RWPE2 (cell line): ENCODE measurements around the gene GRIN3B.

ENCODE experiments used
- ATAC-seq: fragments of 200-7000 bp; cut with Tn5 transposase; 3 replicates; pipeline ENCODE4 v1.9.1; 2021; ENCODE audit warnings: low read depth
- DNase-seq: peaks from one replicate; pipeline ENCODE4 v3.0.0-alpha.2; 2020; ENCODE audit warnings: low spot score
- H3K27ac ChIP-seq: fragments of 450-650 bp; 2 replicates; pipeline ENCODE4 v1.5.1; 2017; ENCODE audit warnings: mild to moderate bottlenecking; ENCODE audit not compliant: poor library complexity, severe bottlenecking
- H3K27me3 ChIP-seq: fragments of 250-450 bp; sonication (Bioruptor Pico); 2 replicates; pipeline ENCODE4 v1.5.1; 2021; ENCODE audit warnings: mild to moderate bottlenecking, moderate library complexity; ENCODE audit not compliant: insufficient read depth, poor library complexity, severe bottlenecking
- H3K36me3 ChIP-seq: fragments of 250-450 bp; sonication (Bioruptor Pico); 2 replicates; pipeline ENCODE4 v1.5.1; 2020; ENCODE audit warnings: low read depth, mild to moderate bottlenecking, moderate library complexity
- H3K4me1 ChIP-seq: fragments of 250-450 bp; sonication (Bioruptor Pico); 2 replicates; pipeline ENCODE4 v1.5.1; 2021; ENCODE audit warnings: mild to moderate bottlenecking, moderate library complexity; ENCODE audit not compliant: insufficient read depth, poor library complexity, severe bottlenecking
- H3K4me3 ChIP-seq: fragments of 250-450 bp; sonication (Bioruptor Pico); 2 replicates; pipeline ENCODE4 v1.5.1; 2021; ENCODE audit warnings: mild to moderate bottlenecking, moderate library complexity; ENCODE audit not compliant: severe bottlenecking
- H3K9me3 ChIP-seq: fragments of 250-450 bp; sonication (Bioruptor Pico); 2 replicates; pipeline ENCODE4 v1.5.1; 2021; ENCODE audit warnings: mild to moderate bottlenecking, moderate library complexity; ENCODE audit not compliant: severe bottlenecking
- TF ChIP-seq, protein P1 (sequence below): fragments of 450-650 bp; IDR thresholded peaks from one replicate; pipeline ENCODE4 v1.5.1; 2017; ENCODE audit warnings: mild to moderate bottlenecking, moderate library complexity; ENCODE audit not compliant: poor library complexity, severe bottlenecking

GRIN3B gene

DNA sequence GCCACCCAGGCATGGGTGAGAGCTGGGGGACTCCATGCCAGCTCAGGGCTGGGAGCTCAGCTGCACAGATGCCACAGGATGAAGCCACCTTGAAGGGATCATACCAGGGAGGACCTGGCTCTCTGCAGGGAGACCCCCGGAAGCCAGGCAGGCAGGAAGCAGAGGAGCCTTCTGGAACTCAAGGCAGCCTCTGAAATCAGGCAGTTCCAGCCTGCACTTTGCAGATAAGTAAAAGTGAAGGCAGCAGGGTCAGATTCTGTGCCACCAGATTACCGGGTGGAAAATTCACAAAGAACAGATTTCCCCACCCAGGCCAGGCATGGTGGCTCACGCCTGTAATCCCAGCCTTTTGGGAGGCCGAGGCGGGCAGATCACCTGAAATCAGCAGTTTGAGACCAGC is 18.2 kb downstream of the GRIN3B start:
- Histone ChIP-seq H3K4me3 (no peak overlapping the region), H3K9me3 (no peaks in the 10 kb centered on the region), H3K4me1 (peaks cover 23% of the 10 kb centered on the region), H3K36me3 (peaks cover 14% of the 10 kb centered on the region), H3K27ac (peak overlapping the region; percentile 84), H3K27me3 (no peaks in the 10 kb centered on the region)
- DNase-seq (no peak), ATAC-seq (no peak)
- TF ChIP-seq, protein P1, sequence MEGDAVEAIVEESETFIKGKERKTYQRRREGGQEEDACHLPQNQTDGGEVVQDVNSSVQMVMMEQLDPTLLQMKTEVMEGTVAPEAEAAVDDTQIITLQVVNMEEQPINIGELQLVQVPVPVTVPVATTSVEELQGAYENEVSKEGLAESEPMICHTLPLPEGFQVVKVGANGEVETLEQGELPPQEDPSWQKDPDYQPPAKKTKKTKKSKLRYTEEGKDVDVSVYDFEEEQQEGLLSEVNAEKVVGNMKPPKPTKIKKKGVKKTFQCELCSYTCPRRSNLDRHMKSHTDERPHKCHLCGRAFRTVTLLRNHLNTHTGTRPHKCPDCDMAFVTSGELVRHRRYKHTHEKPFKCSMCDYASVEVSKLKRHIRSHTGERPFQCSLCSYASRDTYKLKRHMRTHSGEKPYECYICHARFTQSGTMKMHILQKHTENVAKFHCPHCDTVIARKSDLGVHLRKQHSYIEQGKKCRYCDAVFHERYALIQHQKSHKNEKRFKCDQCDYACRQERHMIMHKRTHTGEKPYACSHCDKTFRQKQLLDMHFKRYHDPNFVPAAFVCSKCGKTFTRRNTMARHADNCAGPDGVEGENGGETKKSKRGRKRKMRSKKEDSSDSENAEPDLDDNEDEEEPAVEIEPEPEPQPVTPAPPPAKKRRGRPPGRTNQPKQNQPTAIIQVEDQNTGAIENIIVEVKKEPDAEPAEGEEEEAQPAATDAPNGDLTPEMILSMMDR: no peak

DNA sequence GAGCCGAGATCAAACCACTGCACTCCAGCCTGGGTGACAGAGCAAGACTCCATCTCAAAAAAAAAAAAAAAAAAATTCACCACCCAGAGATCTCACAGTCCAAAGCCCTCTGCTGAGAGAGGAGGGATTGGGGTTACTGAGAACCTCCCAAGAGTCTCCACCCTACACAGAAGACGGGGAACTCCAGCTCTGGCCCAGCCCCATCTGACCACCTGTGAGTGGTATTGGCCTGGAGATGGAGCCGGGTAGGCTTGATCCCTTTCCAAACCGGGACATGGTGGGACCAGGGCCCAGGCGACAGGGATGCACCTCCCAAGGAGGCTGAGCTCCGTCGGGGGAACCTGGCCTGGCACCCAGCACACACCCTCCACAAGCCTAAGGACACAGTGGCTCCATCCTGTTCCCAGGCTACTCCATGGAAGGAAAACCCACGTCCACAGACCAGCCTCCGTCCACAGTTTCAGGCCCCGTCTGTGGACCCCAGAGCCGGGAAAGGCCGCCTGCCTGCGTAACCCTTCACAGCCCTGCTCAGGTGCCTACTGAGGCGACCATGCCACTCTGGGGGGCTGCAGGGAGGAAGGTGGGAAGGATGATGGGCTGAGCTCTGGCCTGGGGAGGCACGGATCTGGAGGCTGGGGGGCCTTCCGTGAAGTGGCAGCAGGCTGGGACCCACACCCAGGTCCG is 18.9 kb downstream of the GRIN3B start:
- H3K27ac ChIP-seq: peak overlapping the region; percentile 84
- ATAC-seq: no peak

DNA sequence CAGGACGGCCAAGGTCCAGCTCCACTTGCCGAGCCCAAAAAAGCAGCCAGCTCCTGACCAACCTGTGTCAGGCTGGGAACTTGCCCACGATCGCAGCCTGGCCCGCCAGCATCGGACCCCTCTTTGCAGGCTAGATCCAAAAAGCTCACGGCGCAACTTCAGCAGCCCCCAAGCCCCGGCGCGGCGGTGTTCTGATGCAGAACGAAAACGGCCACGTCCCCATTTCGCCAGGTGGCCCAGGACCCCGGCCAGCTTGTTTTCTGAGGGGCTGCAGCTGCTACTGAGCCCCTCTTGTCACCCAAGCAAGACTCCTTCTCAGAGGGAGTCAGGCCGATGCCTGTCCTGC is 19.4 kb downstream of the GRIN3B start:
- Histone ChIP-seq H3K27ac (peak overlapping the region; percentile 84), H3K9me3 (no peaks in the 10 kb centered on the region), H3K4me3 (peak overlapping the region; percentile 62), H3K27me3 (no peaks in the 10 kb centered on the region), H3K36me3 (peaks cover 5% of the 10 kb centered on the region), H3K4me1 (peaks cover 23% of the 10 kb centered on the region)
- DNase-seq (no peak), ATAC-seq (no peak)
- TF ChIP-seq, protein P1: no peak

More for the DNA sequence above, 18.9 kb downstream of the GRIN3B start:
- no peak for DNase-seq
- Histone ChIP-seq H3K27me3 (no peaks in the 10 kb centered on the region), H3K4me1 (peaks cover 23% of the 10 kb centered on the region), H3K36me3 (peaks cover 10% of the 10 kb centered on the region), H3K4me3 (peak overlapping the region; percentile 62), H3K9me3 (no peaks in the 10 kb centered on the region)
- TF ChIP-seq, protein P1: no peak

DNA sequence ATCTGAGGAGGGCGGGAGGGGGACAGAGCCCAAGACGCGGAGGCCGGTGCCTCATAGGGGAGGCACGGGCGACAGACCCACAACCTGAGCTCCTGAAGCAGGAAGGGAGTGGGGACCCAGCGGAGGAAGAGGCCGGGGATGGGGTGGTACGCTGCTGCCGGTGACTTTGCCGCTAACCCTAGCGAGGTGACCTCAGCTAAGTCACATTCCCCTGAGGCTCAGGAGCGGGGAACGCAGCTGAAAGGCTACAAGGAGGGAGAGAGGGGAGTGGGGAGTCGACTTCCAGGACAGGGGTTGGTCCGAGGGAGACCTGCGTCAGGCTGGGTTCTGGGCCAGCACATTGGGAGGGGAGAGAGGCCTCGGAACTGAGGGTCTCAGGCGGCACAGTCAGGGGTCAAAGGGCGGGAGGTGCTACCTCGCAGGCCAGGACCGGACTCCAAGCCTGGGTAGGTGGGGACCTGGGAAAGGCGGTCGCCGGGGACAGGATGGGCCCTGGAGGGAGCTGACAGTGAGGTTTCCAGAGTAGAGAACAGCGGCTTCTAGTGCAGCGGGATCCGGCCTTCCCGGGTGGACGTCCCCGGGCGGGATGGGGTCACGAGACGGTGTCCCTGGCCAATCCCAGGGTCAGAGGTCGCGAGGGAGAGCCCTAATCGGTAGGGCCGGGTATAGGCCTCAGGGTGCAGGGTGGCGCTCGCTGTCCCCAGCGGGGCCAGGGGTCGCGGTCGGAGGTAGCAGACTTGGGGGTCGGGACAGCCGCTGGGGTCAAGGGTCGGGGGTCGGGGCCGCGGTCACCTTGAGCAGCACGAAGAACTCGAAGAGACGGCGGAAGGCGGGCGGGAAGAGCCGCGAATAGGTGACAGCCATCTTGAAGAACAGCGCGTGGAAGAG is 20.0 kb downstream of the GRIN3B start:
- H3K4me1 ChIP-seq: peaks cover 23% of the 10 kb centered on the region
- ATAC-seq: no peak
- no peaks in the 10 kb centered on the region; the same call in 1 of the 2 replicates for H3K36me3 ChIP-seq
- peak overlapping the region; percentile 84 for H3K27ac ChIP-seq
- no peaks in the 10 kb centered on the region for H3K27me3 ChIP-seq
- H3K9me3 ChIP-seq: no peaks in the 10 kb centered on the region
- peak overlapping the region; percentile 62 for H3K4me3 ChIP-seq
- TF ChIP-seq, protein P1: no peak
- no peak for DNase-seq
